Tibial nerve (tissue), 4 donors: ENCODE measurements around the gene AMOTL1. TPM values are rescaled to one million over a fixed set of nuclear protein-coding genes. Genes with fewer than 3 reads are reported as not detected.

Source experiments
- DNase-seq, 2 donors: peaks; one replicate each; pipeline ENCODE4 v3.0.0-alpha.2; 2019; ENCODE audit warnings: low spot score in 2 of 2
- H3K27ac ChIP-seq, 4 donors: fragments of 200-600 bp; sonication (generic) in 3 of 4; one replicate each; pipeline ENCODE4 v1.5.1; 2017 to 2019; ENCODE audit warnings: mild to moderate bottlenecking in 1 of 4
- H3K27me3 ChIP-seq, 2 donors: fragments of 200-600 bp; sonication (generic) in 1 of 2; one replicate each; pipeline versions ENCODE4 v1.5.1 to v1.6.0; 2017 to 2019
- H3K36me3 ChIP-seq, 3 donors: fragments of 200-600 bp; sonication (generic); one replicate each; pipeline ENCODE4 v1.5.1; 2018 to 2019
- H3K4me1 ChIP-seq, 4 donors: fragments of 200-600 bp; sonication (generic) in 3 of 4; one replicate each; pipeline ENCODE4 v1.5.1; 2017 to 2019
- H3K4me3 ChIP-seq, 4 donors: fragments of 200-600 bp; sonication (generic) in 3 of 4; one replicate each; pipeline ENCODE4 v1.5.1; 2017 to 2019; ENCODE audit warnings: mild to moderate bottlenecking in 1 of 4, moderate library complexity in 1 of 4
- H3K9me3 ChIP-seq, 4 donors: fragments of 200-600 bp; sonication (generic) in 3 of 4; one replicate each; pipeline ENCODE4 v1.5.1; 2017 to 2019
- EP300 ChIP-seq, 2 donors: sonication (generic); formaldehyde crosslinking; IDR thresholded peaks; one replicate each; pipeline ENCODE4 v1.6.1; 2017; ENCODE audit warnings: antibody characterized with exemption in 2 of 2, mild to moderate bottlenecking in 1 of 2
- POLR2A ChIP-seq, 2 donors: fragments of 450-650 bp; IDR thresholded peaks; one replicate each; pipeline ENCODE4 v1.6.1; 2017; ENCODE audit warnings: antibody characterized with exemption in 2 of 2, mild to moderate bottlenecking in 2 of 2, moderate library complexity in 2 of 2
- WGBS, 2 donors: methylation state at CpG; one replicate each; pipeline ENCODE4 v1.1.5; 2018; 5-methylcytosine and 5-hydroxymethylcytosine counted together
- total RNA-seq, 4 donors: library from RNA; depleted of rRNA; stranded (reverse); fragments of >200 nt; gene quantifications; one replicate each; pipeline ENCODE4 v1.1.0, GENCODE V29; 2016
- TF ChIP-seq, protein P1 (sequence below), 5 experiments: fragments of 200-600 bp in 3 of 5; fragments of 450-650 bp in 2 of 5; sonication (generic) in 3 of 5; IDR thresholded peaks; one replicate each; pipeline ENCODE4 v1.5.1; 2016 to 2019; ENCODE audit warnings: antibody characterized with exemption in 5 of 5, mild to moderate bottlenecking in 3 of 5, moderate library complexity in 2 of 5

AMOTL1 gene
- total RNA-seq, 4 donors from 2014 or later: 46.5 to 58.0 (median 51.9) TPM

DNA sequence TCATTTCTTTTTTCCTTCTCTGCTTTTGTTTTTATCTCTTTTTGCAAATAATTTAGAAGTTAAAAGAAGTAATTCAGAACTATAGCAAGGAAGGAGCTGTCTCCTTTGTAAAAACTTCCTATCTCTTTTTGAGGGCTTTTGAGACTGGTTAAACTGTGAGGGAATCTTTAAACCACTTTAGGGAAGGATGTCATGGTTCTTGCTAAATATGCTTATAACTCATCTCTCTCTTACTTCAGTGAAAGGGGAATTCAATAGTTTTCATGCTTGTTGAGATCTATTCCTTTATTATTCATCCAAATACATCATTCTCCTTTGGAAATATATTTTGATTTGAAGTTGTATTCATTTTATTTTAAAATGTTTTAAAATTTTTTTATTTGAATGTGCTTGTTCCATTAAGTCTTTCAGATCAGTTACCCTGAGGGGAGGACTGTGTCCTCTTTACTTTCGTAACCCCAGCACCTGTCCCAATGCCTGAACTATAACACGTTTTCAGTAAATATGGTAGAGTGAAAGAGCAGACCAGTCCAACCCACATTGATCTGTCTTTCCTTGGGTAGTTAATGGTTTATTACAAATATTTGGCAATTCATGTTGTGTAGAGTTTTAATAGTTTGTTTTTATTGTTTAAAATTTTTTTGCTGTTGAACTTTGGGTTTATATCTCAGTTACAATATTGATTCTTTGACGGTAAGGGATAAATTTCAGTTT lies 27.5 kb downstream of the AMOTL1 start:
- peak overlapping the region in 2 of 4 donors; percentile 75 to 90 for H3K27ac ChIP-seq

DNA sequence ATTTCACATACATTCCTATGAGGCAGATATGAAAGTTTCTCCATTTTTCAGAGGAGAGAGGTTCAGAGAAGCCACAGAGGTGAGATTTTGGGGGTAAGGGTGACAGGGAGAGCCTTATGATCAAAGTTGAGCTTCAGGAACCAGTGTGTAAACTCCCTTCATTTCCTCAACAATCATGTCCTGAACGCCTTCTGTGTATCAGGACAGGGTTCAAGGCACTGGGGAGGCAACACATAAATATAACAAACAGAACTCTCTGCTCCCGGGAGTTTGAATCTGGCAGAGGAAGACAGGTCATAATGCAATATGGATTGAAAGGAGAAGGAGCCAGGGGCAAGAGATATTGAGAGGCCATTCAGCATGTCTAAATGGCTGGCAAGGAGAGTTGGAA lies 28.0 kb downstream of the AMOTL1 start:
- Histone ChIP-seq H3K27me3 (no peaks in the 10 kb centered on the region), H3K36me3 (peaks cover 0 to 19% (median 0%) of the 10 kb centered on the region in 3 donors), H3K4me3 (no peak overlapping the region), H3K27ac (peak overlapping the region in 1 of 4 donors; percentile 23), H3K9me3 (no peaks in the 10 kb centered on the region), H3K4me1 (peaks cover 0 to 77% (median 24%) of the 10 kb centered on the region in 4 donors)
- TF ChIP-seq, protein P1, sequence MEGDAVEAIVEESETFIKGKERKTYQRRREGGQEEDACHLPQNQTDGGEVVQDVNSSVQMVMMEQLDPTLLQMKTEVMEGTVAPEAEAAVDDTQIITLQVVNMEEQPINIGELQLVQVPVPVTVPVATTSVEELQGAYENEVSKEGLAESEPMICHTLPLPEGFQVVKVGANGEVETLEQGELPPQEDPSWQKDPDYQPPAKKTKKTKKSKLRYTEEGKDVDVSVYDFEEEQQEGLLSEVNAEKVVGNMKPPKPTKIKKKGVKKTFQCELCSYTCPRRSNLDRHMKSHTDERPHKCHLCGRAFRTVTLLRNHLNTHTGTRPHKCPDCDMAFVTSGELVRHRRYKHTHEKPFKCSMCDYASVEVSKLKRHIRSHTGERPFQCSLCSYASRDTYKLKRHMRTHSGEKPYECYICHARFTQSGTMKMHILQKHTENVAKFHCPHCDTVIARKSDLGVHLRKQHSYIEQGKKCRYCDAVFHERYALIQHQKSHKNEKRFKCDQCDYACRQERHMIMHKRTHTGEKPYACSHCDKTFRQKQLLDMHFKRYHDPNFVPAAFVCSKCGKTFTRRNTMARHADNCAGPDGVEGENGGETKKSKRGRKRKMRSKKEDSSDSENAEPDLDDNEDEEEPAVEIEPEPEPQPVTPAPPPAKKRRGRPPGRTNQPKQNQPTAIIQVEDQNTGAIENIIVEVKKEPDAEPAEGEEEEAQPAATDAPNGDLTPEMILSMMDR (IDR thresholded peaks at IDR 0.05): no peak
- no peak for TF ChIP-seq POLR2A (IDR thresholded peaks at IDR 0.05)
- no peak for DNase-seq
- 76 to 79% methylated on average over 2 of the region's 2 CpGs for WGBS, 2 donors

More for the DNA sequence above, 27.5 kb downstream of the AMOTL1 start:
- Histone ChIP-seq H3K36me3 (peaks cover 0 to 14% (median 0%) of the 10 kb centered on the region in 3 donors), H3K4me3 (no peak overlapping the region), H3K27me3 (no peaks in the 10 kb centered on the region), H3K4me1 (peaks cover 0 to 77% (median 27%) of the 10 kb centered on the region in 4 donors), H3K9me3 (no peaks in the 10 kb centered on the region)
- no peak for DNase-seq
- no peak for TF ChIP-seq EP300 (IDR thresholded peaks at IDR 0.05)
- TF ChIP-seq, protein P1 (IDR thresholded peaks at IDR 0.05): no peak
- TF ChIP-seq POLR2A (IDR thresholded peaks at IDR 0.05): no peak
- 82 to 89% methylated on average over 3 of the region's 3 CpGs for WGBS, 2 donors

- TF ChIP-seq POLR2A (IDR thresholded peaks at IDR 0.05) (no peak), EP300 (IDR thresholded peaks at IDR 0.05) (no peak)
- TF ChIP-seq, protein P1 (IDR thresholded peaks at IDR 0.05): no peak
- Histone ChIP-seq H3K27me3 (no peaks in the 10 kb centered on the region), H3K9me3 (no peaks in the 10 kb centered on the region), H3K27ac (peak overlapping the region in 1 of 4 donors; percentile 23), H3K4me1 (peaks cover 0 to 79% (median 23%) of the 10 kb centered on the region in 4 donors), H3K4me3 (no peak overlapping the region), H3K36me3 (peaks cover 0 to 24% (median 0%) of the 10 kb centered on the region in 3 donors)
- 64 to 68% methylated on average over 4 of the region's 4 CpGs for WGBS, 2 donors
- DNase-seq: no peak
Observed at GRCh38 chr11:94796863-94797262, 28.7 kb downstream of the AMOTL1 start.

DNA sequence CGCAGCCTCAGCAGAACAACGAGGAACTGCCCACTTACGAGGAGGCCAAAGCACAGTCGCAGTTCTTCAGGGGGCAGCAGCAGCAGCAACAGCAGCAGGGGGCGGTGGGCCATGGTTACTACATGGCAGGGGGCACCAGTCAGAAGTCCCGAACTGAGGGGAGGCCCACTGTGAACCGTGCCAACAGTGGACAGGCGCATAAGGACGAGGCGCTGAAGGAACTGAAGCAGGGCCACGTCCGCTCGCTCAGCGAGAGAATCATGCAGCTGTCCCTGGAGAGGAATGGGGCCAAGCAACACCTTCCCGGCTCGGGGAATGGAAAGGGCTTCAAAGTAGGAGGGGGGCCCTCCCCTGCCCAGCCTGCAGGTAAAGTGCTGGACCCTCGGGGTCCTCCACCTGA lies 31.6 kb downstream of the AMOTL1 start:
- WGBS, 2 donors: 87 to 99% methylated on average over 13 to 17 of the region's 17 CpGs
- Histone ChIP-seq H3K4me1 (peaks cover 0 to 74% (median 19%) of the 10 kb centered on the region in 4 donors), H3K4me3 (no peak overlapping the region), H3K27me3 (no peaks in the 10 kb centered on the region), H3K27ac (no peak overlapping the region), H3K36me3 (peaks cover 0 to 36% (median 0%) of the 10 kb centered on the region in 3 donors), H3K9me3 (no peaks in the 10 kb centered on the region)
- no peak for DNase-seq
- no peak for TF ChIP-seq EP300 (IDR thresholded peaks at IDR 0.05)
- TF ChIP-seq, protein P1 (IDR thresholded peaks at IDR 0.05): no peak
- no peak for TF ChIP-seq POLR2A (IDR thresholded peaks at IDR 0.05)

- Histone ChIP-seq H3K36me3 (peaks cover 0 to 36% (median 0%) of the 10 kb centered on the region in 3 donors), H3K4me1 (peaks cover 0 to 74% (median 22%) of the 10 kb centered on the region in 4 donors), H3K4me3 (no peak overlapping the region), H3K27me3 (no peaks in the 10 kb centered on the region), H3K9me3 (no peaks in the 10 kb centered on the region), H3K27ac (peak overlapping the region in 3 of 4 donors; percentile 20 to 74 (median 52))
- TF ChIP-seq EP300 (IDR thresholded peaks at IDR 0.05) (no peak), POLR2A (IDR thresholded peaks at IDR 0.05) (no peak)
- TF ChIP-seq, protein P1 (IDR thresholded peaks at IDR 0.05): no peak
- DNase-seq: peak in 1 of 2 donors; percentile 80
- 6 to 48% methylated on average over 1 of the region's 1 CpG for WGBS, 2 donors
Observed at GRCh38 chr11:94800414-94800813, 32.3 kb downstream of the AMOTL1 start.
